T-helper 9 cell (primary cell): ENCODE results near the gene HCFC1.

Experiments
- DNase-seq: peaks from one replicate; pipeline ENCODE4 v3.0.0-alpha.2; 2020

The HCFC1 gene

DNA sequence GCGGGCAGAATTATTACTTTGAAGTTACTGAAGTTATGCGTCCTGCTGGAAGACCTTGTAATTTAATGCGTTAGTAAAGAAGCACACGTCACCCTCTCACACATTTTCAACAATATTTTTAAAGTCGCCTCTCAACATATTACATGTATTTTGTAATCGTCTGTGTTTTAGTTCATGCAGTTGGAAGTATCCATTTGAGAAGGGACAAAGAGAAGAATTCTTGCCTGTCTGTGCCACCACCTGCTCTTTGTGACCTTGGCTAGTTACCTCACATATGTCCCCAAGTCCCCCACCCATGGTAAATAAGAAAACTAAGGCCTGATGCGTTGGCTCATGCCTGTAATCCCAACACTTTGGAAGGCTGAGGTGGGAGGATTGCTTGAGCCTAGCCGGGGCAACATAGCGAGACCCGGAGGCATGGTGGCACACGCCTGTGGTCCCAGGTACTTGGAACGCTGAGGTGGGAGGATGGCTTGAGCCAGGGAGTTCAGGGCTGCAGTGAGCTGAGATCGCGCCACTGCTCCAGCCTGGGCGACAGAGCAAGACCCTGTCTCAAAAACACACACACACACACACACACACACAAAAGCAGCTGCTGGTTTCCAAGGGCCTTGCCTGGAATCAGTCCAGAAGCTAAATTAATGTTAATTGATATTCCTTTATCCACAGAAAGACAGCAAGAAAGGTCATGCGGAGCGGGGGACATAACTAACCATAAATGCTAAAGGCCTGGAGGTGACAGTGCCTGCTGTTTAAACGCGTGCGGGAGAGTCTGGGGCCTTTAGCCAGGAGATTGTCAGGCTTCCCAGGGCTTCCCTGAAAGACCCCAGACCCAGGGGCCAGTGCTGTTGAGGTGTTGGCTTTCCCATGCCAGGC lies 1.7 kb upstream of the HCFC1 start:
- no peak for DNase-seq

DNA sequence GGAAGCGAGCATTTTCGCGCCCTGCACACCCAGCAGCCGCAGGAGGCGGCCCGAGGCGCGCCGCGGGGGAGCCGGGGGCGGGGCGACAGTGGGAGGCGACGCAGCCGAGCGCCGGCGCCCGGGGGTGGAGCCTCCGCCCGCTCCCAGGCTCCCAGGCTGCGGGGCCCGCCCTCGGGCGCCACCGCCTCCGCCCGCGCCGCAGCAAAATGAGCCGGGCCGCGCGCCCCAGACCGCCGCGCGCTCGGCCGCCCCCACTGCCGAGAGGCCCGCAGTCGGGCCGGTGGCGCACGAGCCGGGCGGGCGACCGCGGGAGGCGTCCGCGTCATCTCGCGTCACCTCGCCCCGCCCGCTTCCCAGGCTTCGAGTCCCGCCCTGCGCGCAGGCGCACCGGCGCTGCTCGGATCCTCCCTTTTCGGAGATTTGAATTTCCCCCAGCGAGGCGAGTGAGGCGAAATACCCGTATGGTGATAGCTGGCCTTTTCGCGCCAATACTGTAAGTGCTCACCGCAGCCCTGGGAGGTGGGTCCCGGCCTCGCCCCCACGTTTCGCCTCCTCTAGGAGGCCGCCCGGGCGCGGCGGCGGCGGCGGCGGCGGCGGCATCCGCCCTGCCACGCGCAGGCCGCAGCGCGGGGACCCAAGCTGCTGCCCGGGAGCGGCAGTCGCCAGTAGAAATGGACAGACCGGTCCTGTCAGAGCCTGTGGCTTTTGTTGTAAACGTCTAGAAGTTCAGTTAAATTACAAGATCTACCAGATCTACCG lies 929 bp upstream of the HCFC1 start, which contains the start of gene TMEM187:
TMEM187 (plus strand) TSS at position 387 of the 759 bp plus-strand sequence. CDS start 9,309 bp downstream, outside the sequence.
- DNase-seq, result peak; percentile 84

DNA sequence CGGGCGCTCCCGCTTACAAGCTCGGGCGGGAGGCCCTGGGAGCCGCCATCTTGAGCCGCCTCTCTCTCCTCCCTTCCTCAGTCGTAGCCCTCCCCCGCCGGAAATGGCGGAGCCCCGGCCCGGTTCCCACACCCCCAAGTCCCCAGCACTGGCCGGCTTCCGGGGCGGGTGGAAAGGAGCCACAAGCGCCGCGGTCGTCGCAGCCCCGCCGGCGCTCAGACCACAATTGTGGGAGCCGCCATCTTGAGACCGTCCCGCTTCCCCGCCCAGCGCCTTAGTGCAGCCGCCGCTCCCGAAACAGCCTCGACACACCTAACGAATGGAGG lies 531 bp downstream of the HCFC1 start:
- DNase-seq, result peak; percentile 86

DNA sequence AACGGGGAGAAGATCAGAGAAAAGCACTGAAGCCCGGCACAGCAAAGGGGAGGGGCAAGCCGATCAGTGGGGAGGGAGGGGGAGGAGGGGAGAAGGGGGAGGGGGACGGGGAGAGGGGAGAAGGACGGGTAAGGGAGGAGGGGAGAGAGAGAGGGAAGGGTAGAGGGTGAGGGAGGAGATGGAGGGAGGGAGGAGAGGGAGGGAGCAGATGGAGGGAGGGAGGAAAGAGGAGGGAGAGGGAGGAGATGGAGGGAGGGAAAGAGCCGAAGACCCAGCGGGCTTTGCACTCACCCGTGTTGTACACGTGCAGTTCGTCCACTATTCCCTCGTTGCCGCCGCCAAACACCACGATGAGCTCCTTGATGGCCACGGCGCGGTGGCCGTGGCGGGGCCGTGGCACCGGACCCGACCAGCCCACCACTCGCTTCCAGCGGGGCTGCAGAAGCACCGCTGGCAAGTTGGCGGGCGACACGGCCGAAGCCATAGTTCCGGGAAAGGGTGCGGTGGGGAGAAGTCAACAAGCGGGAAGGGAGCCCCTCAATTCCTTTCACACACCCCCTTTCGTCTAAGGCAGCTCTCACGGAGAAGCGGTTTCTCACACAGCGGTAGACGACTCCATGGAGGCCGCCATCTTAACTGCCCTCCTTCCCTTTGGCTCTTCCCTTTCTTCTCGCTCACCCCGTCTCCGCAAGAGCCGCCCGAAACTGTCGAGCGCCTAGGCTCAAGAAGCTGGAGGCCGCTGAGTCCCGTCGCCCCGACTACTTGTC lies 1.1 kb downstream of the HCFC1 start:
- DNase-seq, result no peak

DNA sequence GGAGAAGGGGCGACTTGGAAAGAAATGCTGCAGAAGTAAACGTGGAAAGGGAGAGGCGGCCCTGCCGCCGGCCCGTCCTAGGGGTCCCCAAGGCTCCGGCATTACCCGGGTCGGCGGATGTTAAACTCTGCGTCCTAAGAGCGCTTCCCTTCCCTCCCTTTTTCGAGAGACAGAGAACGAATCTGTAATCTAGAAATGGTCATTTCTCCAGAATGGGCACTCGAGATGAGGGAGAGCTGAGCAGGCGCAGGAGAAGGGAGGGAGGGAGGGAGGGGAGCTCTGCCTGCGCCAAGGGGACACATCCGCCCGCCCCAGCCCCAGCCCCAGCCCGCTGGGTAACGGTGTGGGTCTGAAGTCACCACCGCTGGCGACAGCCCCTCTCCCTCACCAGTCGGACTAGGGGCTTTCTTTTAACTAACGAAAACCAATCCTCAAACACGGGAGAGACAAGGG lies 1.7 kb downstream of the HCFC1 start:
- no peak for DNase-seq

DNA sequence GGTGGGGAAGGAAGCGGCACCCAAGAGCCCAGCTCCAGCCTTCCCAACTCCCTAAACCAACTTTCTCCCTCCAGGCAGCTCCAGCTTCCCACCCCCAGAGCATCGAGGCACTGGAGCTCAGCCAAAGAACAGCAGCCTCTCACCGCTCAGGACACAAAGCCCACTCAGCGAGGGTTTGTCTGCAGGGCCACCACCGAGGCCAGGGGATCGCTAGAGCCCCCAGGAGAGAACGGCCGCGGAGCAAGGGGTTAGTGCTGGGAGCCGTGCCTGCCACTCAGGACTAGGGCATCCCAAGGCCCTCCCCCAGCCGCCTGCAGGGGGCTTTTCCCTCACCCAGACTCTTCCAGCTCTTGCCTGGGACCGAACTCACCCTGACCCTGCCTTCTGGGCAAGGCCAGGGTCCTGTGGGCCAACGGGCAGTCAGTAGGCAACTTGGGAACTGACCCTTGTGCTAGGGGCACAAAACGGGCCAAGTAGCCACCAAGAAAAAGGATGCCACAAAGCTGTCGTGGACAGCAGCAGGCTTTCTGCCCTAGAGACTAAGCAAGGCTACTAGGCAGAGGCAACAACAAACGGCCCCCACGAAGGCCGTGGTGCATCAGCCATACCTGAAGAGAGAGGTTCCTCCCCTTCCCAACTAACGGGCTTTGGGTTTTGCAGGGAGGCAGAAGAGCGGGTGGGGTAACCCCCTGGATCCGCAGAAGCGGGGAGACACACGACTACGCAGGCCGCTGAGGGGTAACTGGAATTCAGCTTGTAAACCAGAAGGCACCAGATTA lies 2.3 kb downstream of the HCFC1 start:
- DNase-seq, result no peak

DNA sequence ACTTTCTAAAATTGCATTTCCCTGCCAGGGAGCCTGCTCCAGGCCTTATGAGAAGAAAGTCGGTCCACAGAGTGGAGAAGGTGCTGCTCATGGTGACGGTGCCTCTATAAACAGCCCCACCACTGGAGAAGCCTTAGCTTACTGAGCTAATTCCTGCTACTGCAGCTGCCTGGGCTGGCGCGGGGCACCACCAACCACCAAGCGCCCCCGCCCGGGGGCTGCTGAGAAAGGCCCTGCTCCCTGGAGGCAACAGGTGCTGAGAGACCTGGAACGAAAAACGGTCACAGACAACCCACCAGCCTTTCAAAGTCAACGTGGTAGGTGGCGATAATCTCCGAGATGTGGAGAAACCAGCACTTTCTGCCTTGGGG lies 2.9 kb downstream of the HCFC1 start:
- no peak for DNase-seq

DNA sequence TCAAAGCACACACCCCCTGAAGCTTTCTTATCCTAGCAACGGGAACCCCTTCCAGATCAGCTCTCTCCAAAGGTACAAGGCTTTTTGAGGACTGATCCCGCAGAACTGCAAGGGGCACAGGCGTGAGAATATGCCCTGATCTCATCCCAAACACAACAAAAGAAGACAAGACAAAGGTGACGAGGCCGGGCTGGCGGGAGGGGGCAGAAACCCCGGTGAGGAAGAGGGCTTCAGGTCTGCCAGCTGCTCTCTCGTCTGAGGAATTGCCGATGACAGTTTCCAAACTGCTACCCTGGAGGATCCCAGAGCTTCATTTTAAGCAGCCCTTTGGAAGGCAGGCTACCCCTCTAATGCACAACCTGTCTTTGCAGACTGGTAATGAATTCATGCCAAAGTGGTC lies 3.4 kb downstream of the HCFC1 start:
- DNase-seq, result no peak

DNA sequence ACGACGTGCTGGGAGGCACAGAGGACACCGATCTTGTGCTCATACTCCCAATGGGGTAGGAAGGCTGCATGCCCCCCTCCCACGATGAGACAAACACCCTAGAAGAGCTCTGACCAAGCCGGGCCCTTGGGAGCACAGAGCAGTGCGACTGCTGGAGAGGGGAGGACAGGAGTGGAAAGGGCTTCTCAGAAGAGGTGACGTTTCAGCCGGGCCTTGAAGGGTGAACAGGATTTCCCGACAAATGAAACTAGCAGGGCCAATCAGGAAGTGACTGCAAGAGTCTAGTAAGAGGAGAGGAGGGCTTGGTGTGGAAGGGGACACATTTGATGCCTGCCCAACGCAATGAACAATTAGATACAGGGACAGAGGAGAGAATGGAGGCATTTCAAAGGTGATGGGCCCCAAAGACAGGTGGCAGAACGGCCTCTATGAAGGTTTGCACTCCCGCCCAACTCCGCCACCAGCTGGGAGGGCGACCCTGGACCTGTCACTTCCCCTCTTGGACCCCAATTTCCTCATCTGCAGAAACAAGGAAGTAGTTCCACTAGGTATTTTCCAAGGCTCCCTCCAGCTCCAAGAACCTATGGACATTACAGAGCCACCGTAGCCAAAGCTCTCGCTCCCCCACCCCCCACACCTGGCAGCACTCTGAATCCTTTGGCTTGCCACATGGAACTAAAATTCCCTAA lies 3.9 kb downstream of the HCFC1 start:
- DNase-seq, result no peak

DNA sequence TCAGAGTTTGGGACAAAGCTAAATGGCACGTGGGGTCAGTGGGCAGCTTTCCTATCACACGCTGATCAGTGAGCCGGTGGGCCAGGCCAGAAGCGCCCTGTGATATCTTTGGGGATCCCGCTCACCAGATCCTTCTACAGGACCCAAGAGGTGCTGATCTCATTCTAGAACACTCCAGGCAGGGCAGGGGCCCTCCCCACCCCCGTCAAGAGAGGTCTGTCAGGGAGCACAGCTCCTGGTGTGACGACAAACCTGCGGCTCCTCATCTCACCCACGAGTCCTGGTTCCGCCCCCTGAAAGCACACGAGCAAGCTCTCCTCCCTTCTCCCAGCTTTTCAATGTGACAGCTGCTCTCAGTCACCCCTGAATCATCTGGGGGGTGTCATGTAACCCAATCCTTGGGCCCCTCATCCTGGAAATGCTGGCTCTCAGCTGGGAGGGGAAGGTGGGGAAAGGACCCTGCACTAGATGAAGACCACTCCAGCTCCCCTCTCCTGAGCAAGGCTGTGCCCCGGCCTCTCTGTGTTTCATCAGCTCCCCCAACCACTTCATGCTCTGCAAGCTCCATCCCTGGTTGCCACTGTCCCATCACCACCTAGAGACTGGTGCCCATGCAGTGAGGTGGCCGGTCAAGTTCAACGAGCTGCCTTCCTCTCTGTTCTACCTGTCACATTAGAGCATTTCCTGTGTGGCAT lies 4.6 kb downstream of the HCFC1 start:
- no peak for DNase-seq

DNA sequence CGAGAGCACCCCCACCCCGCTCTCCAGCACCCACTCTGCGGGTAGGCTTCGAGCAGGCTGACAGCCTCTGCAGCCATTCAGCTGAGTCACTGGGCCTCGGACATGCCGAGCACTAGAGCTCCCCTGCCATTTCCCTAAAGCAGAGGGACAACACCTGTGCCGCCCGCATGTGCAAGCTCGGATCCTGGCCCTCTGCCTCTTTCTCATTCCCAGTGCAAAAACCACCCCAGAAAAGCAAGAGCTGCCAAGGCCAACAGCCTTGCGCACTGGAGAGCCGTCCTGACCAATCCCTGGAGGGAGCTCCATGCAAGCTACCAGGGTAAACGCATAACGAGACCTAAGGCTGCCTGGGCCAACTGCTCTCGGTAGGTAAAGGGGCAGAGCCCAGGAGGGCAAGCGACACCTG lies 5.3 kb downstream of the HCFC1 start:
- DNase-seq, result no peak

DNA sequence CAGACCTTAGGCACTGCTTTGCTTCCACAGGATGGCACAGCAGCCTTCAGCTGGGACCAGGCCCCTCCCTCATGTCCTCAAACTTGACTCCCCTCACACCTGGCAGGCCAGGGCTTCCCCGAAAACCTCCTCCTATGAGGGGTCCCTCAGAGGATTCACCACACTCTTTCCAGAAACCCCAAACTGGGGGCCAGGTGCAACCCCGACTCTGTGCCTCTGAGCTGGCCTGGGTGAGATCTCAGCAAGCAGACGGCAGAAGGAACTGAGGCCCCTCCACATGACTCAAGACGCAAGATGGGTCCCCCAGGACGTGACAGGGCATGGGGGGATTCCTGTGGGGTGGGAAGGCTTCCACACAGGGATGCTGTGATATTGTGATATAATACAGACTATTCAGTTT lies 6.2 kb downstream of the HCFC1 start:
- no peak for DNase-seq

DNA sequence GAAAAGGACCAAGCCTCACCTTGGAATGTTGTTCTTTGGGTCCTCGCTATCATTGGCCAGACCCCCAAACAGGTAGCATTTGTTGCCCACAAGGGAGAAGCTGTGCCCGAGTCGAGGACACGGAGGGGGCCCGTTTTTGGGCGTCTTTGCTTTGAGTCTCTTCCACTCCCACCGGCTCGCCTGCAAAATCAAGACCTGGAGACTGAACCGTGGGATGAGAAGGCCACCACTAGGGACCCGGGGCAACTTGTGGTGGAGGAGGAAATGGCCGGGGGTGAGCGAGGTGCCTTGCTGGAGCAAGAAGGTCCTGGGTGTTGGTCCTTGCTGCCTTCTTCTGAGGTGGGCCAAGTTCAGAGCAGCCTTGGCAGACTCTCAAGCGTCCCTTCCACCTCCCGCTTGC lies 7.5 kb downstream of the HCFC1 start:
- DNase-seq, result no peak

DNA sequence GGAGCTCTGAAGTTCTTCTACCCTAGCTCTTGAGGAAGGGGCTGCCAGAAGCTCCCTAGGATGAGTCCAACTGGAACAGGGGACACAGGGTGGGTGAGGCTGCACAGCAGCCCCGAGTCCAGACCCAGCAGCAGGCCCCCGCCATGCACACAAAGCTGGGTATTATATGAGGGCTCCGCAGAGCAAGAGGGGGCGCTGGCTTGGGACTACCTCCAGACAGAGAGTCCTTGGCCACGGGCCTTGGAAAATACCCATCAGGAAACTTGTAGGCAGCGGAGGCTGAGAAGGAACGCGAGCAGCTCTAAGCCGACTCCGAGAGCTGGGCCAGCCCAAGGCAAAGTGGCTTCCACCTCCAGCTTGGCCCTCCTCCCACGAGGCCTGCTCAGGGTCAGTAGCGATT lies 8.1 kb downstream of the HCFC1 start:
- DNase-seq, result no peak

DNA sequence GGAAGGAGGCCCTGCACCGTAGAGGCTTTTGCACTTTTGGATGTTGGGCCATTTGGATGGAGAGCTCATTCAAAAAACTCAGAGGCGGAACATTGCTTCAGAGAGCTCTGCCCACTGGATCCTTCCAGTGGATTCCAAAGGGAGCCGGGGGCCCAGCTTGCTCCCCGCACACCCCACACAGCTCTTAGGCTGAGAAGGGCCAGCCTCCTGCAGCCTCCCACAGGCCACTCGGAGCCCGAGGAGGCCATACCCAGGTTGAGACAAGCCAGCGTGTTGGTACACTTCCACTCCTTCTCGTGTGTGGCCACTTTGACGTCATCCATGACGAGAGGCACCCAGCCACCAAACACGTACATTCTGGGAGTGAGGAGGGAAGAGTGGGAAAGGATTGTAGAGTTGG lies 10.3 kb downstream of the HCFC1 start:
- no peak for DNase-seq

DNA sequence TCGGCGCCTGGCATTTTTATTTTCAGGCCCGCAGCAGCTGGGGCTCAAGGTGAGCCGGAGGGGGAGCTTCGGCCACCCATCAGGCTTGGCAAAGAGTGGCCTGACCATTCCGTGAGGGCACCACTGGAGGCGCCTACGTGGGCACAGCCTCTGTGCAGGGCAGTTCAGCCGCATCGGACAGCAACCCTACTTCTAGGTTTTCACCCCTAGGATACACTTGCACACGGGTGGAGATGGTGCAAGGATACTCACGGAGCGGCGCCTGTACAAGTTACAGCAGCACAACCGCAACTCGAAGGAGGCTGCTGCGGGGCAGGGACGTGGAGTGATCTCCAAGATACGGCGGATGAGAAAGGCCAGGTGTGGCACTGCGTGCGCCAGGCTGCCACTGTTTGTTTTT lies 10.8 kb downstream of the HCFC1 start:
- DNase-seq, result no peak

DNA sequence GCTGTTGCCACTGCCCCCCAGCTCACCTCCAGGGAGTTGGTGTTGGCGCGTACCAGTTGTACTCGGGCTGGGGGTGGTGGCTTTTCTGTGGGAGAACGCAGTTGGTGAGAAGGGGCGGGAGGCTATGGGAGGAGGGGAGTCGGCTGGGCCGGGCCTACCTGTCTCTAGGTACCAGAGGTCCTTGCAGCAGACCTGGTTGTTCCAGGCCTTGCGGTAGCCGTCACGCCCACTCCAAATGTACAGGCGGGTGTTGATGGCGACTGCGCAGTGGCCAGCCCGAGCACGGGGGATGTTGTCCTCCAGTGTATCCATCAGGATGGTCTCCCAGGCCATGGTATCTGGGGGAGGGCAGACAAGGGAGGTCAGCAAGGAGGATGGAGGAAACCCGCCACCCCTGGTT lies 11.5 kb downstream of the HCFC1 start:
- DNase-seq, result no peak

DNA sequence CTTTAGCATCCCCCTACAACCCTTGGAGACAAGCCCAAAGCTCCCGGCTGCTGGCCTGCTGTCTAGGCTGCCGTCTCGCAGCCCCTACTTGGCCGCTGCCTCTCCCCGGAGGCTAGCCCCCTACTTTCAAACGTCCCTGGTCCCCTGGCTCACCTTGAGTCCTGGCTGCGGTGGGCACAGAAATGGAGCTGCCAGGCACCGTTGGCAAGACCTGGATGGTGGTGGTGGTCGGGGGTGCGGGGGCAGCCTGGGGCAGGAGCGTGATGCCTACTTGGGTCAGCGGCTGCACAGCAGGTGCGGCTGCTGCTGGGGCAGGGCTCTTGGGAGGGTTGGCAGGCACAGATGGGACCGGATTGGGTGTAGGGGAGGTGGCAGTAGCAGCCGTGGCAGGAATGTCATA lies 12.0 kb downstream of the HCFC1 start:
- no peak for DNase-seq

DNA sequence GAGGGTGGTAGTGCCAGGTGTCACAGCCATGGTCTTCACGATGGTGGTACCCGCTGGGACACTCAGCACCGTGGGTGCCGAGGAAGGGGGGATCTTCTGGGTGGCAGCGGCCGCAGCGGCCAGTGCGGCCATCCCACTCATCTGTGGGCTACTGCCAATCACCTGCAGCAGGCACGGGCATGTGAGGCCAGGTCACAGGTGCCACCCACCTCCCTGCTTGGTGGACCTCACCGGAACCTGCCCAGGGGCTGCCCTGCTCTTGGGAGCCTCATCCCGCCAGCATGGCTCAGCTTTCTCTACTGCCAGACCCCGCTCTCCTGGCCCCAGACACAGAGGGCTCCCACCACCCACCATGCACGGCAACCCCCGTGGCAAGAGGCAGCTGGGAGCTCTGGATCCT lies 13.0 kb downstream of the HCFC1 start:
- no peak for DNase-seq

DNA sequence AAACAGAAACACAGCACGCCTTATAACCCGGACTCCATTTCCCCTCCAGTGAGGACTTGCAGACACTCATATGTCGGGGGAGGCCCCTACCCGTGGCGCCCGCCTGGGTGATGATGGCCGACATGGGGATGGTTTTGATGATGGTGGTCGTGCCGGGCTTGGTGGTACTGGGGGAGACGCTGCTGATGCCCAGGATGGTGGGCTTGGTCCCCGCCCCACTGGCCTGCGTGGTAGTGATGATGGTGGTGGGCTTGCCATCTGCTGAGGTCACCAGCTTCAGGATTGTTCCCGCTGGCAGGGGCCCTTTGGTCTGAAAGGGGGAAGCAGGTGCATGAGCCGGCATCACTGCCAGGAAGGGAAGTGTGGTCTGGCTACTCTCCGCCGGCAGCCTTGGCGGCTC lies 14.4 kb downstream of the HCFC1 start:
- no peak for DNase-seq
